ENCODE results near the gene HHATL.

The HHATL gene

GRCh38 chr3:42682301-42683070, 20.1 kb downstream of the HHATL start:
- DNase-seq: no peak

- no peak for DNase-seq
Observed at GRCh38 chr3:42681361-42682038, 21.1 kb downstream of the HHATL start.

GRCh38 chr3:42680806-42681205, 21.8 kb downstream of the HHATL start:
- no peak for DNase-seq

- DNase-seq: no peak
Observed at GRCh38 chr3:42680271-42680670, 22.3 kb downstream of the HHATL start.

- no peak for DNase-seq
Observed at GRCh38 chr3:42678447-42678846, 24.2 kb downstream of the HHATL start.

GRCh38 chr3:42675909-42676308, 26.7 kb downstream of the HHATL start:
- no peak for DNase-seq

- no peak for DNase-seq
Observed at GRCh38 chr3:42674146-42674545, 28.5 kb downstream of the HHATL start.

GRCh38 chr3:42673082-42673481, 29.5 kb downstream of the HHATL start:
- DNase-seq: no peak

GRCh38 chr3:42672515-42672914, 30.1 kb downstream of the HHATL start:
- no peak for DNase-seq

- DNase-seq: no peak
Observed at GRCh38 chr3:42670670-42671069, 31.9 kb downstream of the HHATL start.

GRCh38 chr3:42670051-42670576, 32.5 kb downstream of the HHATL start:
- no peak for DNase-seq

- no peak for DNase-seq
Observed at GRCh38 chr3:42668793-42669217, 33.8 kb downstream of the HHATL start.

GRCh38 chr3:42668413-42668760, 34.2 kb downstream of the HHATL start:
- DNase-seq: no peak

GRCh38 chr3:42667523-42668412, 34.8 kb downstream of the HHATL start:
- no peak for DNase-seq

GRCh38 chr3:42667096-42667522, 35.5 kb downstream of the HHATL start:
- no peak for DNase-seq

- no peak for DNase-seq
Observed at GRCh38 chr3:42666577-42666998, 36.0 kb downstream of the HHATL start.

GRCh38 chr3:42666022-42666421, 36.6 kb downstream of the HHATL start:
- no peak for DNase-seq

GRCh38 chr3:42665050-42665878, 37.3 kb downstream of the HHATL start:
- DNase-seq: no peak

GRCh38 chr3:42664438-42664803, 38.2 kb downstream of the HHATL start:
- DNase-seq: no peak

- no peak for DNase-seq
Observed at GRCh38 chr3:42663581-42664437, 38.8 kb downstream of the HHATL start.

- DNase-seq: no peak
Observed at GRCh38 chr3:42662813-42663535, 39.6 kb downstream of the HHATL start.

Measured in amniotic stem cell (primary cell).